ENCODE results near the gene SERTM1. TPM values are rescaled to one million over a fixed set of nuclear protein-coding genes. Genes with fewer than 3 reads are reported as not detected.

Gene SERTM1
- polyA plus RNA-seq (ENCODE audit: insufficient read length), result 0.10 TPM

- DNase-seq, result peak; percentile 28
These were observed at the start of gene SERTM1 for GRCh38 chr13:36673838-36674326. Gene SERTM1 (plus strand): TSS chr13:36674020. CDS start chr13:36695079, 21,059 bp downstream.

GRCh38 chr13:36628377-36629056 lies 45.3 kb upstream of the SERTM1 start:
- DNase-seq, result no peak

GRCh38 chr13:36629057-36629385 lies 44.8 kb upstream of the SERTM1 start:
- DNase-seq, result peak; percentile 32

GRCh38 chr13:36630181-36630803 lies 43.5 kb upstream of the SERTM1 start:
- DNase-seq, result peak; percentile 27

- no peak for DNase-seq
These were observed 34.2 kb upstream of the SERTM1 start for GRCh38 chr13:36639610-36640009.

- DNase-seq, result no peak
These were observed 23.2 kb upstream of the SERTM1 start for GRCh38 chr13:36650611-36651010.

- no peak for DNase-seq
These were observed 8.2 kb upstream of the SERTM1 start for GRCh38 chr13:36665630-36666029.

- DNase-seq, result no peak
These were observed 7.2 kb upstream of the SERTM1 start for GRCh38 chr13:36666477-36667229.

GRCh38 chr13:36668316-36668715 lies 5.5 kb upstream of the SERTM1 start:
- no peak for DNase-seq

GRCh38 chr13:36673352-36673751 lies 468 bp upstream of the SERTM1 start:
- DNase-seq, result no peak

GRCh38 chr13:36674337-36675212 lies 755 bp downstream of the SERTM1 start:
- no peak for DNase-seq

- DNase-seq, result no peak
These were observed 1.4 kb downstream of the SERTM1 start for GRCh38 chr13:36675213-36675536.

GRCh38 chr13:36680913-36681312 lies 7.1 kb downstream of the SERTM1 start:
- DNase-seq, result peak; percentile 62

GRCh38 chr13:36681894-36682624 lies 8.2 kb downstream of the SERTM1 start:
- DNase-seq, result no peak

- DNase-seq, result no peak
These were observed 9.9 kb downstream of the SERTM1 start for GRCh38 chr13:36683701-36684100.

GRCh38 chr13:36685927-36686326 lies 12.1 kb downstream of the SERTM1 start:
- no peak for DNase-seq

- DNase-seq, result no peak
These were observed 22.7 kb downstream of the SERTM1 start for GRCh38 chr13:36696410-36697010.

- DNase-seq, result no peak
These were observed 26.4 kb downstream of the SERTM1 start for GRCh38 chr13:36700170-36700569.

- DNase-seq, result no peak
These were observed 32.9 kb downstream of the SERTM1 start for GRCh38 chr13:36706755-36707154.

- no peak for DNase-seq
These were observed 35.5 kb downstream of the SERTM1 start for GRCh38 chr13:36709136-36709890.

- DNase-seq, result no peak
These were observed 36.6 kb downstream of the SERTM1 start for GRCh38 chr13:36710396-36710795.

Measured in hindlimb muscle (tissue), 1 donor.